ENCODE measurements around the gene ZNF747. TPM values are rescaled to one million over a fixed set of nuclear protein-coding genes. Genes with fewer than 3 reads are reported as not detected.

ZNF747 gene
- total and polyA plus RNA-seq, 10 of the 15 experiments (the other 5 are each of a cell fraction or from before 2014, with no cell fraction given): 1.0 to 13.0 (median 7.2) TPM

GRCh38 chr16:30535777-30536190, 1.1 kb upstream of the ZNF747 start (continued):
- no peak for TF ChIP-seq ATF2 (IDR thresholded peaks at IDR 0.05; ENCODE audit: low read length)
- no peak for TF ChIP-seq ZNF592 (IDR thresholded peaks at IDR 0.05)
- TF ChIP-seq YY1 (IDR thresholded peaks at IDR 0.05; ENCODE audit: low read depth, low read length): peak; percentile 75
- TF ChIP-seq PRDM15 (CRISPR knock-in tag; IDR thresholded peaks at IDR 0.05): no peak
- no peak for TF ChIP-seq PBX3 (IDR thresholded peaks at IDR 0.05; ENCODE audit: insufficient replicate concordance, low read depth, low read length)
- no peak for TF ChIP-seq STAT1 (conservative IDR thresholded peaks at IDR 0.05)
- TF ChIP-seq MAX (IDR thresholded peaks at IDR 0.05; ENCODE audit: low read depth, low read length): peak; percentile 54
- no peak for TF ChIP-seq HSF1 (IDR thresholded peaks at IDR 0.05; ENCODE audit: low read depth, low read length)
- no peak for TF ChIP-seq ZBTB11 (CRISPR knock-in tag; IDR thresholded peaks at IDR 0.05)
- no peak for TF ChIP-seq CHD4 (IDR thresholded peaks at IDR 0.05)
- TF ChIP-seq CREB1 (IDR thresholded peaks at IDR 0.05; ENCODE audit: low read depth): no peak
- TF ChIP-seq IKZF1 (conservative IDR thresholded peaks at IDR 0.05): peak; percentile 18; the same call in 1 of the 2 replicates
- no peak for TF ChIP-seq NFYA (IDR thresholded peaks at IDR 0.05; ENCODE audit: borderline replicate concordance, low read depth, low read length)
